Diencephalon (tissue), 1 donor: ENCODE results near the gene CKMT2. TPM values are rescaled to one million over a fixed set of nuclear protein-coding genes. Genes with fewer than 3 reads are reported as not detected.

Experiments
- small RNA-seq: library from RNA; depleted of rRNA; stranded (forward); fragments of <200 nt; gene quantifications from one replicate; pipeline ENCODE3, GENCODE V24; 2014
- total RNA-seq: library from RNA; depleted of rRNA; stranded (reverse); fragments of >200 nt; gene quantifications from one replicate; pipeline ENCODE4 v1.2.3, GENCODE V29; 2014

Gene CKMT2
- total RNA-seq, result 4.2 TPM

DNA sequence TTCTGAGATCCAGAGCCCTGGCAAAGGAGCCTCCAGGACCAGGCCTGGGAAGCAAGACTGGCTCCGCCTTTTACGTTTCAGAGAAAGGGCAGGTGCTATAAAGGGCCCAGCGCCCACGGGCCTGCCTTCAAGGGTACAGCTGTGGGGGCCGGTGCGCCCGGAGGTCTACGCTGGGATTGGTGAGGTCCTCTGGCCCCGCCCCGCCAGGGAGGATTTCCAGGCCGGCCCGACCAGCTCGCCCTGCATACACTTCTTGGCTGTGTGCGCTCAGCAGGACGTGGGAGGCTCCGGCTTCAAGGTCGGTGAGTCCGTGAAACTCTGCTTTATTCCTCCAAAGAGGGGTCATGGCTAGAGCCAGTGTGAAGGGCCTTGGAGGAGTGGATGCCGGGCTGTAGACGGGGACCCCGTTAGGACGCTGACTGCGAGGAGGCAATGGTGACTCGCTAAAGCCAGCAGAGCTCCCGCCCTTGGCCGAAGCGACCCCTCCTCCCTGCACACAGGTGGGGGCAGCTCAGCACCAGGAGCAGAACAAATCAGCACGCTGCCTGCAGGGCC, at the start of gene CKMT2:
Gene CKMT2, plus strand, starts transcription at position 243 of the 555 bp plus-strand sequence. CDS start 17,811 bp downstream, outside the sequence.

GRCh38 chr5:81301271-81302015, 68.3 kb downstream of the CKMT2 start, which contains the start of gene ZCCHC9:
TSS of gene ZCCHC9 (plus strand) at chr5:81301587. CDS start at chr5:81304758, 3,171 bp downstream.

Small RNAs within 50 kb of the gene (small RNA-seq; reads per million reads assigned to genes)
- gene AC026436.1, result not detected

Other genes with a start within 250 kb of the CKMT2 start
- gene ZCCHC9, start 68.3 kb downstream of the CKMT2 start, total RNA-seq, result 11.3 TPM
- gene ACOT12, start 160.8 kb downstream of the CKMT2 start, total RNA-seq, result 5.1 TPM